Kidney (tissue), 14 donors: Measurements from ENCODE around the gene NRXN3. TPM values are rescaled to one million over a fixed set of nuclear protein-coding genes. Genes with fewer than 3 reads are reported as not detected.
A peak's percentile ranks its signal among the peaks of the same experiment; 100 is the strongest.

Experiments used
- DNase-seq, 5 donors: peaks; one replicate each; pipeline ENCODE4 v3.0.0-alpha.2; 2013 to 2020
- FAIRE-seq: peaks from 2 replicates; lab custom pipeline; 2012; peaks lifted over from hg19 to GRCh38; lab: Jason Lieb, UNC
- H3K27ac ChIP-seq, 2 donors: one replicate each; pipeline ENCODE4 v1.7.0; 2013; ENCODE audit warnings: low read depth in 2 of 2, low read length in 2 of 2, inconsistent platforms in 1 of 2
- H3K27me3 ChIP-seq: one replicate; pipeline ENCODE4 v1.7.1; 2013; ENCODE audit warnings: low read length, inconsistent platforms; ENCODE audit not compliant: control insufficient read depth, insufficient read depth
- H3K36me3 ChIP-seq, 3 donors: one replicate each; pipeline versions ENCODE4 v1.7.0 to v1.7.1; 2013; ENCODE audit warnings: low read length in 3 of 3, control low read depth in 1 of 3, inconsistent platforms in 1 of 3; ENCODE audit not compliant: insufficient read depth in 3 of 3, control insufficient read depth in 2 of 3
- H3K4me1 ChIP-seq, 3 donors: one replicate each; pipeline versions ENCODE4 v1.7.0 to v1.7.1; 2013; ENCODE audit warnings: low read length in 3 of 3, inconsistent platforms in 1 of 3, low read depth in 1 of 3; ENCODE audit not compliant: control insufficient read depth in 2 of 3, insufficient read depth in 2 of 3
- H3K4me3 ChIP-seq, 3 donors: one replicate each; pipeline versions ENCODE4 v1.7.0 to v1.8.1; 2013; ENCODE audit warnings: low read length in 3 of 3, control low read depth in 1 of 3, inconsistent platforms in 1 of 3
- H3K9ac ChIP-seq, 3 donors: one replicate each; pipeline versions ENCODE4 v1.7.0 to v1.7.1; 2013; ENCODE audit warnings: low read length in 3 of 3, control low read depth in 1 of 3, inconsistent platforms in 1 of 3
- H3K9me3 ChIP-seq, 3 donors: one replicate each; pipeline versions ENCODE4 v1.7.0 to v1.7.1; 2013; ENCODE audit warnings: low read length in 3 of 3, control low read depth in 1 of 3, inconsistent platforms in 1 of 3; ENCODE audit not compliant: control insufficient read depth in 2 of 3, insufficient read depth in 1 of 3
- intact Hi-C: fragments of 100-400 bp; cut with DNase I; formaldehyde crosslinking; loops from one replicate; pipeline ENCODE4 v1.11.1; 2022
- polyA plus RNA-seq: library from polyadenylated mRNA; stranded (reverse); fragments of 350-450 nt; fragmentation: Illumina TruSeq; extraction: RNeasy Lipid Tissue Mini Kit (QIAGEN cat#74804); gene quantifications from one replicate; pipeline ENCODE4 v1.2.3, GENCODE V29; 2014; ENCODE audit warnings: low read depth, low replicate concordance; ENCODE audit not compliant: insufficient read depth
- total RNA-seq: library from RNA; stranded (reverse); fragmentation: NEBNext Ultra II Directional; extraction: Animal tissue kit (Norgen Biotek cat#: 25700); gene quantifications from one replicate; pipeline ENCODE4 v1.2.1, GENCODE V29; 2021
- TF ChIP-seq, protein P1 (sequence below): IDR thresholded peaks from 3 replicates; pipeline ENCODE4 v1.5.1; 2012; ENCODE audit warnings: mild to moderate bottlenecking, moderate library complexity, borderline replicate concordance; ENCODE audit not compliant: insufficient read depth; ENCODE audit errors: extremely low read depth
- donor health status: control.
- donor health status: control.
- donor health status: control.
- donor health status: control.
- donor health status: control.
- donor health status: DM: yes; HTN: yes; CAD: no.
- donor health status: Normal renal cell carcinoma (clear cell type).

NRXN3 gene
- total and polyA plus RNA-seq, 2 donors from 2014 or later: 1.5 to 2.4 TPM

GRCh38 chr14:79293482-79294177 is 1123.5 kb downstream of the NRXN3 start:
- FAIRE-seq (no peak), DNase-seq (peak in 2 of 5 donors; percentile 24 to 51)
- H3K9me3 ChIP-seq: no peaks in the 10 kb centered on the region
- H3K9ac ChIP-seq: no peak overlapping the region
- TF ChIP-seq, protein P1, sequence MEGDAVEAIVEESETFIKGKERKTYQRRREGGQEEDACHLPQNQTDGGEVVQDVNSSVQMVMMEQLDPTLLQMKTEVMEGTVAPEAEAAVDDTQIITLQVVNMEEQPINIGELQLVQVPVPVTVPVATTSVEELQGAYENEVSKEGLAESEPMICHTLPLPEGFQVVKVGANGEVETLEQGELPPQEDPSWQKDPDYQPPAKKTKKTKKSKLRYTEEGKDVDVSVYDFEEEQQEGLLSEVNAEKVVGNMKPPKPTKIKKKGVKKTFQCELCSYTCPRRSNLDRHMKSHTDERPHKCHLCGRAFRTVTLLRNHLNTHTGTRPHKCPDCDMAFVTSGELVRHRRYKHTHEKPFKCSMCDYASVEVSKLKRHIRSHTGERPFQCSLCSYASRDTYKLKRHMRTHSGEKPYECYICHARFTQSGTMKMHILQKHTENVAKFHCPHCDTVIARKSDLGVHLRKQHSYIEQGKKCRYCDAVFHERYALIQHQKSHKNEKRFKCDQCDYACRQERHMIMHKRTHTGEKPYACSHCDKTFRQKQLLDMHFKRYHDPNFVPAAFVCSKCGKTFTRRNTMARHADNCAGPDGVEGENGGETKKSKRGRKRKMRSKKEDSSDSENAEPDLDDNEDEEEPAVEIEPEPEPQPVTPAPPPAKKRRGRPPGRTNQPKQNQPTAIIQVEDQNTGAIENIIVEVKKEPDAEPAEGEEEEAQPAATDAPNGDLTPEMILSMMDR: no peak
- H3K4me3 ChIP-seq: no peak overlapping the region
- intact Hi-C loops: no loop called here
- no peaks in the 10 kb centered on the region for H3K27me3 ChIP-seq
- no peak overlapping the region for H3K27ac ChIP-seq
- H3K36me3 ChIP-seq: no peaks in the 10 kb centered on the region
- H3K4me1 ChIP-seq: no peaks in the 10 kb centered on the region

DNA sequence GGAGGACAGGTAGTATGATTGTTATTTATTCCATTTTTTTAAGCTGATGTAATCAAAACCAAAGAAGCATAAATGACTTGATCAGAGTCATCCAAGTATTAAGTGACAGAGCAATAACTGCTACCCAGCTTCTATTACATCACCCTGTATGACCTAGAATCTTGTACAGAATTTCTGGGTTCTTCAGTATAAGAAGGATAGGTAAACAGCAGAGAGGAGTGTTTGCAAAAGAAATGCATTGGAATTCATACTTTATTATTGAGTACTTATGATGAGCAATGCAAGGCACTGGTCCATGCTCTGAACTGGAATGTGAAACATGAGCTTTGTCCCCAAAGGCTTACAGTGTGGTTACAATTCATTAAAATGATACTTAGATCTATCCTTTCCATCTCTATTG is 1124.3 kb downstream of the NRXN3 start:
- Histone ChIP-seq H3K27ac (no peak overlapping the region), H3K9me3 (no peaks in the 10 kb centered on the region), H3K36me3 (no peaks in the 10 kb centered on the region), H3K9ac (no peak overlapping the region), H3K4me1 (no peaks in the 10 kb centered on the region), H3K4me3 (no peak overlapping the region), H3K27me3 (no peaks in the 10 kb centered on the region)
- TF ChIP-seq, protein P1: no peak
- no peak for FAIRE-seq
- DNase-seq: no peak
- intact Hi-C loops: no loop called here

DNA sequence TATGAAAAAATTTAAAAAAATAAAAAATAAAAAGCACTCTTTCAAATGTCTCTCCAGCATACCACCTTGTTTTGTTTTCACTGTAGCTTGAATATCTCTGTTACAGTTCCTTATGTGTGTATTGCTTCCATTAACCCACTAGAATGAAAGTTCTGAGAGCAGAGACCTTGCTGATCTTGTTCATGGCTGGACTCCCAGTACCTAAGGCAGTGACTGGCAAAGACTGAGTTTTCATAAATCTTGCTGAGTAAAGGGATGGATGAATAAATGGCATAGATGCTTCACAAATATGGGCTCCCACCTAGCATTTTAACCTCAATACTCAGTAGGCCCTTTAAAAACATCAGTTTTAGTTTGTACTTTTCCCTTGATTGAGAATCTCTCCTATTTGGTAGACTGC is 1125.2 kb downstream of the NRXN3 start:
- Histone ChIP-seq H3K9ac (no peak overlapping the region), H3K27ac (no peak overlapping the region), H3K36me3 (no peaks in the 10 kb centered on the region), H3K4me1 (no peaks in the 10 kb centered on the region), H3K4me3 (no peak overlapping the region), H3K9me3 (no peaks in the 10 kb centered on the region), H3K27me3 (no peaks in the 10 kb centered on the region)
- TF ChIP-seq, protein P1: no peak
- no peak for DNase-seq
- no peak for FAIRE-seq
- intact Hi-C loops: no loop called here
